ENCODE data around the gene AKAP17A.

Gene AKAP17A

DNA sequence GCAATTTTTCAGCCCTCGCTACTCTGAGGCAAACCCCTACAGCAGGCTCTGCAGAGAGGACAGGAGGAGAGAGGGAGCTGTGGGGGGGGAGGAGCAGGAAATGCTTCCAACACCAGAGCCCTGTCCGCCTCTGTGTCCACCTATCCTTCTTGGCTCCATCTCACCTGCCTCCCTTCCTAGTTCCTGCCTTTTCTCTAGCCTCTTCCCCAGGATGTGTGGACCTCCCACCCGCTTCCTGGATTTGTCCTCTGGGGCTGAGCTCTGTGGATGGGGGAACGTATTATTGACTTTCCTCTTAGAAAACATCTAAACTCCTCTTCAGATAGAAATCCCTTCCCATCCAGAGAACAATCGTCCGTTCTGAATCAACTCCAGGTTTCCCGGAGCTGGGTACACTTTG is 37.8 kb downstream of the AKAP17A start:
- Histone ChIP-seq H3K36me3 (ENCODE audit: control insufficient read depth, insufficient read depth, low read length) (no peaks in the 10 kb centered on the region), H3K9me3 (ENCODE audit: control insufficient read depth, low read length) (no peaks in the 10 kb centered on the region)

DNA sequence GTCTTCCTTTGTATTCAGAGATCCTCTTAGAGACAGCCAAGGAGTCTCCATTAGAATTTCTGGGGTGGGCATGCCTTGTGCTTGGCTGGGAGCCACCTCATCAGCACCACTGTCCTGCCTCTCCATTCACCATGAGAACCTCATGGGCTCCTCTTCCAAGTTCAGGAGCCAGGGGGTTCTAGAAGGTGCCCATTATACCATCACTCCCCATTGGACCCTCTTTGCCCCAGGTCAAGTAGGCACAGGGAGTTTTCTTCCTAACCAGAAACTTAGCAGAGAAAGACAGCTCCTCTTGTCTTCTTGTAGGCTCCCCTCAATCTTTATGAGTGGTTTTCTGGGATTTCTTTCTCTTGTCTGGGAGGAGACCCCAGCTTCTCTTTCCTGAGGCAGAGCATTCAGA is 54.6 kb downstream of the AKAP17A start:
- no peaks in the 10 kb centered on the region for H3K36me3 ChIP-seq (ENCODE audit: control insufficient read depth, insufficient read depth, low read length)
- H3K27me3 ChIP-seq (ENCODE audit: control insufficient read depth, insufficient read depth, low read length, poor library complexity, severe bottlenecking), result no peaks in the 10 kb centered on the region
- H3K4me3 ChIP-seq (ENCODE audit: insufficient read depth, low read depth, low read length), result no peak overlapping the region
- no peaks in the 10 kb centered on the region for H3K9me3 ChIP-seq (ENCODE audit: control insufficient read depth, low read length)
- no peaks in the 10 kb centered on the region for H3K4me1 ChIP-seq (ENCODE audit: control insufficient read depth, insufficient read depth, low read length)
- no peak overlapping the region for H3K27ac ChIP-seq (ENCODE audit: insufficient read depth, low read depth, low read length, poor library complexity, severe bottlenecking)

More for the DNA sequence above, 37.8 kb downstream of the AKAP17A start:
- no peak overlapping the region for H3K27ac ChIP-seq (ENCODE audit: insufficient read depth, low read depth, low read length, poor library complexity, severe bottlenecking)
- 91 to 94% methylated on average over 7 of the region's 7 CpGs for WGBS, 2 experiments
- no peak overlapping the region for H3K4me3 ChIP-seq (ENCODE audit: insufficient read depth, low read depth, low read length)
- H3K27me3 ChIP-seq (ENCODE audit: control insufficient read depth, insufficient read depth, low read length, poor library complexity, severe bottlenecking), result no peaks in the 10 kb centered on the region
- no peaks in the 10 kb centered on the region for H3K4me1 ChIP-seq (ENCODE audit: control insufficient read depth, insufficient read depth, low read length)

DNA sequence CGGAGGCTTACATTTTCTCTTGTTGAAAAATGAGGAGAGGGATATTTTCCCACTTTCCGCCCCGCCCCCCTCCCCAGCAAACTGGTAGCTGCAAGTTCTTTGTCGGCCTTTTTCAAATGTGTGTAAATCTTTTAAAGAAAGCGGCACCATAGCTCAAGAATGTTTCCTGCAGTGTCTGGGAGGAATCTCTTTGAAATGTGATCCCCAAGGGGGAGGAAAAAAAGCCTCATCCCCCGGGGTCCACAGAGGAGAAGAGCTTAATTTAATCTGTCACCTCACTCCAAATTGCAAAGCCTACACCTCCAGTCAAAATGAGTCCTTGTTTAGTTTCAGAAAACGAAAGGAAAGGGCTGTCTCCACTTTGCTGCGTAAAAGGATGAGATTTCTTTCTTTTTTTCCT is 58.2 kb downstream of the AKAP17A start:
- Histone ChIP-seq H3K27ac (ENCODE audit: insufficient read depth, low read depth, low read length, poor library complexity, severe bottlenecking) (peak overlapping the region; percentile 73), H3K36me3 (ENCODE audit: control insufficient read depth, insufficient read depth, low read length) (no peaks in the 10 kb centered on the region), H3K4me3 (ENCODE audit: insufficient read depth, low read depth, low read length) (no peak overlapping the region), H3K4me1 (ENCODE audit: control insufficient read depth, insufficient read depth, low read length) (no peaks in the 10 kb centered on the region), H3K27me3 (ENCODE audit: control insufficient read depth, insufficient read depth, low read length, poor library complexity, severe bottlenecking) (no peaks in the 10 kb centered on the region), H3K9me3 (ENCODE audit: control insufficient read depth, low read length) (no peaks in the 10 kb centered on the region)
- 0 to 5% methylated on average over 7 to 8 of the region's 8 CpGs for whole genome bisulfite sequencing, 2 experiments

All from ectodermal cell (in vitro differentiated cells).